PC-9 (cell line): Measurements from ENCODE around the gene UIMC1. TPM values are rescaled to one million over a fixed set of nuclear protein-coding genes. Genes with fewer than 3 reads are reported as not detected.
A peak's percentile ranks its signal among the peaks of the same experiment; 100 is the strongest.
"Not testable (repeated sequence)": the region's sequence is repeated elsewhere in the genome, so short reads cannot be mapped to it uniquely, and the experiment has no call there.

Experiments used
- Bru-seq: library from RNA; stranded (reverse); fragments of 400-500 nt; gene quantifications from one replicate; lab custom pipeline; 2021; lab: Mats Ljungman, UMichigan
- BruChase-seq, 2 experiments: library from RNA; stranded (reverse); fragments of 400-500 nt; gene quantifications; one replicate each; lab custom pipeline; 2021; lab: Mats Ljungman, UMichigan
- BruUV-seq: library from RNA; stranded (reverse); fragments of 400-500 nt; replicated peaks from 2 replicates; lab custom pipeline; 2021; lab: Mats Ljungman, UMichigan
- CTCF ChIA-PET: fragments of 300-600 bp; sonication (Branson Sonifier 250); formaldehyde crosslinking; loops from one replicate; lab custom pipeline; 2022; ENCODE audit warnings: antibody characterized with exemption; lab: Charles Lee
- POLR2A ChIA-PET: fragments of 300-600 bp; sonication (Branson Sonifier 250); formaldehyde crosslinking; loops from one replicate; lab custom pipeline; 2022; ENCODE audit warnings: antibody characterized with exemption; ENCODE audit not compliant: unreplicated experiment; lab: Charles Lee
- DNase-seq, 2 experiments: peaks; one replicate each; pipeline versions ENCODE4 v3.0.0 to v3.0.0-alpha.2; 2015 to 2022; ENCODE audit warnings: mixed read lengths in 1 of 2
- H2AFZ ChIP-seq: fragments of 200-600 bp; sonication (generic); 2 replicates; pipeline ENCODE4 v1.8.1; 2017; ENCODE audit warnings: antibody characterized with exemption
- H3F3A ChIP-seq: fragments of 200-600 bp; sonication (generic); 2 replicates; pipeline ENCODE4 v1.8.1; 2017; ENCODE audit warnings: antibody characterized with exemption, mild to moderate bottlenecking, low read depth; ENCODE audit not compliant: insufficient read depth
- H3K27ac ChIP-seq: fragments of 200-600 bp; sonication (generic); 2 replicates; pipeline ENCODE4 v1.6.1; 2016; ENCODE audit warnings: mixed run types
- H3K27me3 ChIP-seq: fragments of 200-600 bp; sonication (generic); 2 replicates; pipeline ENCODE4 v1.6.1; 2016; ENCODE audit warnings: low read depth, mixed run types; ENCODE audit not compliant: insufficient read depth
- H3K36me3 ChIP-seq: fragments of 200-600 bp; sonication (generic); 2 replicates; pipeline ENCODE4 v1.6.1; 2016; ENCODE audit warnings: low read depth, mixed run types
- H3K4me1 ChIP-seq: fragments of 200-600 bp; sonication (generic); replicated peaks from 2 replicates; pipeline ENCODE4 v1.6.1; 2016; ENCODE audit warnings: mixed run types; ENCODE audit not compliant: insufficient read depth
- H3K4me2 ChIP-seq: fragments of 200-600 bp; sonication (generic); 2 replicates; pipeline ENCODE4 v1.6.1; 2017; ENCODE audit warnings: mixed run types
- H3K4me3 ChIP-seq: fragments of 200-600 bp; sonication (generic); 2 replicates; pipeline ENCODE4 v1.6.1; 2016; ENCODE audit warnings: mixed run types
- H3K79me2 ChIP-seq: fragments of 200-600 bp; sonication (generic); 2 replicates; pipeline ENCODE4 v1.6.1; 2017; ENCODE audit warnings: low read depth, mixed run types
- H3K9me2 ChIP-seq: fragments of 200-600 bp; sonication (generic); 2 replicates; pipeline ENCODE4 v1.8.1; 2017; ENCODE audit warnings: mild to moderate bottlenecking; ENCODE audit not compliant: insufficient read depth
- H3K9me3 ChIP-seq: fragments of 200-600 bp; sonication (generic); 2 replicates; pipeline ENCODE4 v1.8.1; 2016; ENCODE audit warnings: low read depth; ENCODE audit not compliant: insufficient read depth
- H4K20me1 ChIP-seq: fragments of 200-600 bp; sonication (generic); 2 replicates; pipeline ENCODE4 v1.8.1; 2017; ENCODE audit not compliant: insufficient read depth
- CTCF ChIP-seq: fragments of 200-600 bp; sonication (generic); conservative IDR thresholded peaks from 2 replicates; pipeline ENCODE4 v1.6.1; 2017; ENCODE audit warnings: mixed run types, antibody characterized with exemption, mild to moderate bottlenecking, moderate library complexity
- EZH2 ChIP-seq: fragments of 200-600 bp; sonication (generic); IDR thresholded peaks from 2 replicates; pipeline ENCODE4 v1.8.0; 2017; ENCODE audit warnings: antibody characterized with exemption, low read depth
- intact Hi-C: fragments of 100-400 bp; cut with micrococcal nuclease; formaldehyde crosslinking; loops from one replicate; pipeline ENCODE4 v1.10.0; 2022; ENCODE audit not compliant: unreplicated experiment
- long read RNA-seq: library from polyadenylated mRNA; stranded (forward); transcript quantifications from one replicate; pipeline ENCODE4 v2.0.0, GENCODE V29; 2022
- total RNA-seq: library from RNA; stranded (reverse); gene quantifications from 2 replicates; pipeline ENCODE4 v1.2.3, GENCODE V29; 2021

Gene UIMC1
- total RNA-seq (48.3 and 59.5 TPM in 2 replicates), Bru-seq, nascent RNA (percentile 91 among the genes with signal in this experiment), BruChase-seq, experiment 1, labeled RNA remaining after a 2-hour chase (percentile 84 among the genes with signal in this experiment), BruChase-seq, experiment 2, labeled RNA remaining after a 6-hour chase (percentile 77 among the genes with signal in this experiment)
- long read RNA-seq, transcript UIMC1-212 (15 exons, 2,502 nt) = major isoform, 20 of 48 reads
- long read RNA-seq, partial matches to known transcripts = 5 of 48 reads
- long read RNA-seq, other reads (novel, unspliced or antisense) = 22 of 48 reads

DNA sequence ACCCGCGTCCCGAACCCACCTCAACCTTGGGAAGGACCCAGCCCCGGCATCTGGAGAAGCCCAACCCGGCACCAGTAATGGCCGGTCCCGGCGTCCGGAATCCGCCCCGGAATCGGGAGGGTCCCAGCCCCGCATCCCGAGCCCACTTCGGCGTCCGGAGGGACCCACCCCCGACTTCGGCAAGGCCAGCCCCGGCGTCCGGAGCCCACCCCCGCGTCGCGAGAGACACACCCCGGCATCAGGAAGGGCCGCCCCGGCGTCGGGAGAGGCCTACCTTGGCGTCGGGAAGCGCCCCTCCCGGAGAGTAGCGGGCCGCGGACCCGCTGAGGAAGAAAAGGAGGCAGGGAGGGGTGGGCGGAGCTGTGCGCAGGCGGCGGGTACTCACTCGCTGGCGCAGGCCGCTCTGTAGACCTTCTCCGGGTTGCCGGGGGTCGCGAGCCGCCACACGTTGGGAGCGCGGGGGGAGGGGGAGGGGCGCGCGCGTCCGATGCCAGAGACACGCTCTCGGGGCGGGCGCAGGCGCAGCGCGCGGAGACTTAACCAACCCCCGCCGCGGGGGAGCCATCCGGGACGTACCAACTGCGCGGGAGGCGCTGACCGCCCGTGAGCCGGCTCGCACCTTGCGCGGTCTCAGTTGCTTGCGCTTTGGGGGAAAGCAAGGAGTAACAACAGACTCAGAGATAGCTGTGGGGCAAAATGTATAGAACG is at the start of gene UIMC1:
Gene UIMC1, minus strand, starts transcription at position 515 of the 708 bp plus-strand sequence. CDS start 24,164 bp downstream, outside the sequence.
- H3K9me3 ChIP-seq = no peaks in the 10 kb centered on the region
- no peak for TF ChIP-seq CTCF
- TF ChIP-seq EZH2 = no peak
- H3K36me3 ChIP-seq = no peaks in the 10 kb centered on the region
- peak; percentile 80 to 96 for DNase-seq
- peak within 1 kb of the TSS; percentile 81 for H3K4me3 ChIP-seq
- no peaks in the 10 kb centered on the region for H3K9me2 ChIP-seq
- intact Hi-C loops = loop anchor here (1.0 to 10.0 kb wide), 3 partner anchors 16 to 511 kb away; partner anchors contain the start of genes DDX41, RNF44 and ZNF346
- peaks cover 32% of the 10 kb centered on the region for H4K20me1 ChIP-seq
- BruUV-seq = TSS peak; percentile 81
- H3K4me1 ChIP-seq = peaks cover 11% of the 10 kb centered on the region; the same call in 1 of the 2 replicates
- no peaks in the 10 kb centered on the region; the same call in 1 of the 2 replicates for H3F3A ChIP-seq
- CTCF ChIA-PET = interaction anchor here (0.5 to 1.2 kb wide), 3 partner anchors 22 to 189 kb away, joined by 4 to 9 read pairs (median 9); no protein-coding TSS in a partner anchor
- peak within 1 kb of the TSS; percentile 87 for H3K4me2 ChIP-seq
- H3K27me3 ChIP-seq = no peaks in the 10 kb centered on the region
- peak within 1 kb of the TSS; percentile 53 for H3K27ac ChIP-seq
- peak within 1 kb of the TSS; percentile 85 for H2AFZ ChIP-seq
- POLR2A ChIA-PET = interaction anchor here (0.5 to 0.7 kb wide), 3 partner anchors 14 to 96 kb away, joined by 3 to 22 read pairs (median 3); no protein-coding TSS in a partner anchor
- peaks cover 49% of the 10 kb centered on the region for H3K79me2 ChIP-seq

GRCh38 chr5:177049285-177049684 is 42.7 kb upstream of the UIMC1 start:
- H3K79me2 ChIP-seq = no peaks in the 10 kb centered on the region
- no peaks in the 10 kb centered on the region for H3K27me3 ChIP-seq
- no peaks in the 10 kb centered on the region for H3K9me3 ChIP-seq
- no peak overlapping the region for H2AFZ ChIP-seq
- H4K20me1 ChIP-seq = no peaks in the 10 kb centered on the region
- no peaks in the 10 kb centered on the region for H3F3A ChIP-seq
- BruUV-seq = no TSS peak
- ChIA-PET POLR2A (no interaction called here), CTCF (no interaction called here)
- H3K27ac ChIP-seq = no peak overlapping the region
- intact Hi-C loops = loop anchor here (10.0 kb wide), 1 partner anchor 216 kb away; no protein-coding TSS in a partner anchor
- H3K4me1 ChIP-seq = no peaks in the 10 kb centered on the region
- DNase-seq = no peak
- no peak overlapping the region for H3K4me2 ChIP-seq
- no peak for TF ChIP-seq EZH2
- H3K4me3 ChIP-seq = no peak overlapping the region
- peaks cover 3% of the 10 kb centered on the region; the same call in 1 of the 2 replicates for H3K36me3 ChIP-seq
- no peaks in the 10 kb centered on the region for H3K9me2 ChIP-seq

- DNase-seq, H3K27ac ChIP-seq, H4K20me1 ChIP-seq, H3K4me1 ChIP-seq, H3K79me2 ChIP-seq, H3K27me3 ChIP-seq, BruUV-seq, H3K36me3 ChIP-seq, H3K4me3 ChIP-seq, H3K4me2 ChIP-seq, H3K9me3 ChIP-seq, H3K9me2 ChIP-seq, H2AFZ ChIP-seq, POLR2A ChIA-PET, H3F3A ChIP-seq: not testable (repeated sequence)
- CTCF ChIA-PET = interaction anchor here (1.1 kb wide), 1 partner anchor 16 kb away, joined by 4 read pairs; no protein-coding TSS in a partner anchor
- intact Hi-C loops = loop anchor here (10.0 kb wide), 1 partner anchor 216 kb away; no protein-coding TSS in a partner anchor
These were observed 42.0 kb upstream of the UIMC1 start for GRCh38 chr5:177048531-177048930.
